Naive B cell (primary cell): ENCODE results near the gene LYST. TPM values are rescaled to one million over a fixed set of nuclear protein-coding genes. Genes with fewer than 3 reads are reported as not detected.
"Not testable (repeated sequence)": the region's sequence is repeated elsewhere in the genome, so short reads cannot be mapped to it uniquely, and the experiment has no call there.

Experiments
- ATAC-seq, 2 donors: fragments of 150-1000 bp; cut with Tn5 transposase; 2 replicates each; pipeline ENCODE4 v1.10.0; 2021; ENCODE audit warnings: low read depth in 2 of 2, mild to moderate bottlenecking in 2 of 2, moderate library complexity in 2 of 2
- DNase-seq: peaks from one replicate; pipeline ENCODE4 v3.0.0; 2022
- H3K27ac Mint-ChIP-seq, 6 donors: one replicate each; pipeline ENCODE4 v1.8.0; 2020 to 2022; ENCODE audit warnings: mild to moderate bottlenecking in 6 of 6, mixed read lengths in 6 of 6, moderate library complexity in 5 of 6, inconsistent platforms in 2 of 6
- H3K27me3 Mint-ChIP-seq, 3 donors: one replicate each; pipeline ENCODE4 v1.8.0; 2021 to 2022; ENCODE audit warnings: mixed read lengths in 3 of 3, mild to moderate bottlenecking in 1 of 3
- H3K36me3 Mint-ChIP-seq, 2 donors: one replicate each; pipeline ENCODE4 v1.8.0; 2020 to 2022; ENCODE audit warnings: mixed read lengths in 2 of 2, inconsistent platforms in 1 of 2, mild to moderate bottlenecking in 1 of 2
- H3K4me1 Mint-ChIP-seq, 3 donors: one replicate each; pipeline ENCODE4 v1.8.0; 2020 to 2022; ENCODE audit warnings: mixed read lengths in 3 of 3, inconsistent platforms in 1 of 3, mild to moderate bottlenecking in 1 of 3, moderate library complexity in 1 of 3
- H3K4me3 Mint-ChIP-seq, 8 donors: one replicate each; pipeline ENCODE4 v1.8.0; 2020 to 2022; ENCODE audit warnings: mild to moderate bottlenecking in 8 of 8, mixed read lengths in 8 of 8, moderate library complexity in 8 of 8, inconsistent platforms in 2 of 8
- H3K9me3 Mint-ChIP-seq, 7 donors: one replicate each; pipeline ENCODE4 v1.8.0; 2020 to 2022; ENCODE audit warnings: mixed read lengths in 7 of 7, mild to moderate bottlenecking in 5 of 7, inconsistent platforms in 2 of 7, moderate library complexity in 1 of 7
- polyA plus RNA-seq, 6 donors: library from polyadenylated mRNA; unstranded; fragments of 300-500 nt; fragmentation: Illumina TruSeq; gene quantifications; one replicate each; pipeline ENCODE4 v1.2.3, GENCODE V29; 2021; ENCODE audit warnings: low read depth in 6 of 6

LYST gene
- polyA plus RNA-seq, 6 donors from 2014 or later, result 50.1 to 71.6 (median 65.3) TPM

DNA sequence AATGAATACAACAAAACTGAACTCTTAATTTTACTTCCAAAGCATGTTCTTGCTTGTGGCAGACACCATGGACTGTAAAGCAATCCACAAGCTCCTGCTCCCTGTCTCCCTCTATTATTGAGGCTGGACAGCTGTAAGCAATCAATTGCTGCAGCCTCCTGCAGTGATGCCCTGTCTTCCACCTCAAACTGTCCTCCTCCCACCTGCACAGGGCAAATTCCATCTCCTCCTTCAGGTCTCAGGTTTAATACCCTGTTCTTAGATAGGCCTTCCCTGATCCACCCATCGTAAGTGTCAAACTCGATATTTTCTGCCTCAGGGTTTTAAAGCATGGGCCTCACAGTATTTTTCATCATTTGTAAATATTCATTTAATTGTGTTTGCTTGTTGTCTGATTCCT lies 81.8 kb downstream of the LYST start:
- no peaks in the 10 kb centered on the region for H3K27me3 Mint-ChIP-seq
- H3K4me3 Mint-ChIP-seq, result no peak overlapping the region
- H3K36me3 Mint-ChIP-seq, result peaks cover under 1 to 6% of the 10 kb centered on the region in 2 donors
- H3K4me1 Mint-ChIP-seq, result peaks cover 0 to 3% (median 1%) of the 10 kb centered on the region in 3 donors
- H3K27ac Mint-ChIP-seq, result peak overlapping the region in 1 of 6 donors; percentile 81
- DNase-seq (no peak), ATAC-seq (no peak)
- H3K9me3 Mint-ChIP-seq, result peaks cover 0 to 3% (median 0%) of the 10 kb centered on the region in 7 donors

DNA sequence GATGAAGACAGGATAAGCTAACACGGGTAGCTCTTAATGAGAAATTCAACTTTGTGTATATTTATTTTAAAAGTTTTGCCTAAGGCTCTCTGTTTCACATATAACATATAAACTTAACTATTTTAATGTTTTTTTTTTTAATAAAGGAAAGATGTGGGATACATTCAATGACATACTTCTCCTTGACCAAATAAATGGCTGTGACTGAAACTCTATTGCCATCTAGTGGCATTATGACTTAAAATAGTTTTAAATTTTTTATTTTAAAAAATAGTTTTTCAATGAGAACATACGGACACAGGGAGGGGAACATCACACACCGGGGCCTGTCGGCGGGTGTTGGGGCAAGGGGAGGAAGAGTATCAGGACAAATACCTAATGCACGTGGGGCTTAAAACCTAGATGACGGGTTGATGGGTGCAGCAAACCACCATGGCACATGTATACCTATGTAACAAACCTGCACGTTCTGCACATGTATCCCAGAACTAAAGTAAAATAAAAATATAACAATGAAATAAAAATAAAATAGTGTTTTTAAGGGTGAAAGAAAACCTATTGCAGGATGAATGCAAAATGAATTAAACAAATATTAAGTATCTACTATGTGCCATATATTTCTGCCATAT lies 83.4 kb downstream of the LYST start:
- Mint-ChIP-seq H3K9me3 (peaks cover 0 to 3% (median 0%) of the 10 kb centered on the region in 7 donors), H3K4me3 (no peak overlapping the region), H3K36me3 (peaks cover 5 to 8% of the 10 kb centered on the region in 2 donors), H3K27ac (no peak overlapping the region), H3K4me1 (peaks cover 0 to 1% (median 0%) of the 10 kb centered on the region in 3 donors), H3K27me3 (no peaks in the 10 kb centered on the region)
- ATAC-seq (no peak), DNase-seq (no peak)

DNA sequence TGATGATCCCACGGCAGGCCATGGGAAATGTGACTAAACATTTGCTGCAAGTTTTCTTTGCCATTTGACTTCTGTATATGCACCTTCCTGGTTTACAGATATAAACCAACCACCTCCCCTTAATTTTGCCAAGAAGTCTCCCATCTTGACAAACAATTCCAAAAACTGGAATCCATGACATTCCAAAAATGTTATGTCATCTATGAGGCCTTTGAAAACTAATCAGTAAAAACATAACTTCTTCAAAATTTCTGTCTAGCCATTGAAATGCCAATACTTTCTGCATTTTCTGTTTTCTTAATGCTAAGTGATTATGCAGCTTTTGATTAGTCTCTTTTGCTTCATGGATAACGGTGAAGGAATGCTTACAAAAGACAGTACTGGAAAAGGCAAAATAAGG lies 84.1 kb downstream of the LYST start:
- H3K36me3 Mint-ChIP-seq, result peaks cover 5 to 8% of the 10 kb centered on the region in 2 donors
- peaks cover 0 to 3% (median 0%) of the 10 kb centered on the region in 7 donors for H3K9me3 Mint-ChIP-seq
- peak overlapping the region in 1 of 6 donors; percentile 42 for H3K27ac Mint-ChIP-seq
- ATAC-seq (no peak), DNase-seq (no peak)
- no peaks in the 10 kb centered on the region for H3K27me3 Mint-ChIP-seq
- peaks cover 0 to 1% (median 0%) of the 10 kb centered on the region in 3 donors for H3K4me1 Mint-ChIP-seq
- no peak overlapping the region for H3K4me3 Mint-ChIP-seq

DNA sequence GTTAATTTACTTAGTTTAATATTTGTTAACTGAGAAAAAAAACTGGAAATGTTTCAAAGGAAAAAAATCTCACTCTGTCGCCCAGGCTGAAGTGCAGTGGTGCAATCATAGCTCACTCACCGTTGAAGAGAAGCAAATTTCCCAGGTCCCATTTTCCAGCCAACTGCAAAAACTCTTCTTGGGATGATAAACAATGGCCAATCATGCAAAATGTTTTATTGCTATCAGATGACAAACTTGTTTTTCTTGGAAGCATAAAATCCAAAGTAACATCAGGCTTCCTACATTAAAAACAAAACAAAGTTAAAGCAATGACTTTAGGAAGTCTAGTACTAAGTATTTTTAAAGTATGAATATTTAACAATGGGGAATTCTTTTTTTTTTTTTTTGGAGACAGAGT lies 84.9 kb downstream of the LYST start:
- Mint-ChIP-seq H3K9me3 (peaks cover 0 to 3% (median 0%) of the 10 kb centered on the region in 7 donors), H3K4me1 (peaks cover 0 to 1% (median 0%) of the 10 kb centered on the region in 3 donors), H3K36me3 (peaks cover 5 to 8% of the 10 kb centered on the region in 2 donors), H3K27ac (no peak overlapping the region), H3K27me3 (no peaks in the 10 kb centered on the region), H3K4me3 (no peak overlapping the region)
- DNase-seq, result no peak
- ATAC-seq, result no peak

DNA sequence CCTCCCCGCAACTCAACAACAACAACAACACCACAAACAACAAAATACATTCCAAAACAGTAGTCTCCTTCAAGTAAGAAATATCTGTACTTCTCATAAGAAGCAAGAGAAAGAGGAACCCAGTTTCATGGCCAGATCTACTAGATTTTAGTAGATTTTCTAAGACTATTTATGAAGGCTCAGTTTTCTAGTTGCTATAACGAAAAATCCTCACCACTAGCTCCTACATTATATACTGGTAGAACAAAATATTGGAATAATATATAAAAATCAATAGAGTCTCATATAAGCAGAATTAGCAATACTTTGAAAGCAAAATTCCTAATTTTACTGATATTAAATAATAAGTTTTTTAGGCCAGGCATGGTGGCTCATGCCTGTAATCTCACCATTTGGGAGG lies 86.9 kb downstream of the LYST start:
- no peak for DNase-seq
- Mint-ChIP-seq H3K27ac (no peak overlapping the region), H3K27me3 (no peaks in the 10 kb centered on the region), H3K9me3 (no peaks in the 10 kb centered on the region), H3K36me3 (peaks cover 21 to 22% of the 10 kb centered on the region in 2 donors), H3K4me3 (no peak overlapping the region), H3K4me1 (peaks cover 0 to 1% (median 0%) of the 10 kb centered on the region in 3 donors)
- no peak for ATAC-seq

DNA sequence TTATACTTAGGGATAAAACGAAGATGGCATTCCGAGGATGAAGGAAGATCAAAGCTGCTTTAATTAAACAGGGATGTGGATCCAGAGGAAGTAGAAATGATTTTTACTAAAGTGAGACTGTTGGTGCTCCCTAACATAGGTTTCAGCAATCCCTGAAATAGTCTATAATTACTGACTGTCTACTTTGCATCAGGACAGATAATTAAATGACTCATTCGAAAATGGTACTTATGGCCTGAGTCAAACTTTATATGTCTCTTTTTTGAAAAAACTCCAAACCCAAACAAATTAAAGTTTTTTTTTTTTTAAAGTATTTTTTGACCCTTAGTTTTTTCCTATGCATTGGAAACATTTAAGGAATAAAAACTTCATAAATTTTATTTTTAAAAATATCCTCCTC lies 90.3 kb downstream of the LYST start:
- H3K4me1 Mint-ChIP-seq, result no peaks in the 10 kb centered on the region
- H3K36me3 Mint-ChIP-seq, result peaks cover 29 to 30% of the 10 kb centered on the region in 2 donors
- no peak for ATAC-seq
- no peak for DNase-seq
- no peak overlapping the region for H3K4me3 Mint-ChIP-seq
- H3K27me3 Mint-ChIP-seq, result no peaks in the 10 kb centered on the region
- peak overlapping the region in 1 of 6 donors; percentile 58 for H3K27ac Mint-ChIP-seq
- H3K9me3 Mint-ChIP-seq, result no peaks in the 10 kb centered on the region

DNA sequence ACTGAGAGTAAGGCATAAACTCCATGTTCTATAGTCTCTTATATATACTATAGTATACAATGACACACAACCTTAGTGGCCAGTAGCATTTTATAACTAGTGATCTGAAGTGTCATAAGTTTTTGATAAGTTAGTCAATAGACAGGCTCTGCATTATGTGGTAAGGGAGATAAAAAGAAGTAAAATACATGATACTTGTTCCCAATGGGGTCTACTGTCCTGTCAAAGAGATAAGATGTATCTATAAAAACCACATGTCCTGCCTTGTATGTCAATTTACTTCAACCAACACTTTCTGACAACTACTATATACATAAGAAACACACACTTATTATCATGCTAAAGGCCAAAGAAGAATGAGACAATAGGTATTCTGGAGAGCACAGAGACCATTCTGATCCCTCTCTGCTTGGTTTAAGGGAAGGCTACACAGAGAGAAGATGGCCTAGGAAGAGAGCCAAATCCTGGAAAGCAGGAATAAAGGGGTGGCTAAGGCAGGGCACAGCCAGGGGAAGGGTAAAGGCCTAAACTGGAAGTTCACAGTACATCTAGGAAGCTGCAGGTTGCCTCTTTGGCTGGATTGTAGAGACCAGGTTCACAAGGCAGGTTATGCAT lies 91.4 kb downstream of the LYST start:
- Mint-ChIP-seq H3K9me3 (no peaks in the 10 kb centered on the region), H3K4me3 (no peak overlapping the region), H3K27me3 (no peaks in the 10 kb centered on the region), H3K36me3 (peaks cover 29 to 30% of the 10 kb centered on the region in 2 donors), H3K4me1 (no peaks in the 10 kb centered on the region), H3K27ac (no peak overlapping the region)
- no peak for DNase-seq
- no peak for ATAC-seq

DNA sequence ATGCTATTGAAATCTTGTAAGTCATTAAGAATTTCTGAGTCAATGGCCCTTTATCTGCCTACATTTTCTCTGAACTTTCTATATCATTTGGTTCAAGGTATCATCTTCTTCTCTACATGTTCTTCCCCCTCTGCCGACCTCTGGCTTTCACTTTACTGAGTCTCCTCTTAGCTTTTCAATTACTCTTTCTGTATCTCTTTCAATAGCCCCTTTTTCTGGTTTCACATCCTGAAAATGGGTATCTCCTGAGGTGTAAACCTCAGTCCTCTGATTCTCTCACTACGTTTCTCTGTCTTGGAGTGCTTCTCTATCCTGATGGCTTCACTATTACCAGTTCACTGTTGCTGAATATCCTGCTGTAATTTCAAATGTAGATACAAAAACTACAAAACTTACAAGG lies 98.9 kb downstream of the LYST start:
- DNase-seq (peak; percentile 61), ATAC-seq (peak; percentile 97 to 98)
- Mint-ChIP-seq H3K9me3 (no peaks in the 10 kb centered on the region), H3K27ac (peak overlapping the region in 4 of 6 donors; percentile 0 to 58 (median 10)), H3K27me3 (no peaks in the 10 kb centered on the region), H3K4me3 (peak overlapping the region in 1 of 8 donors; percentile 0), H3K36me3 (peaks cover 11 to 13% of the 10 kb centered on the region in 2 donors), H3K4me1 (peaks cover 12 to 19% (median 17%) of the 10 kb centered on the region in 3 donors)

DNA sequence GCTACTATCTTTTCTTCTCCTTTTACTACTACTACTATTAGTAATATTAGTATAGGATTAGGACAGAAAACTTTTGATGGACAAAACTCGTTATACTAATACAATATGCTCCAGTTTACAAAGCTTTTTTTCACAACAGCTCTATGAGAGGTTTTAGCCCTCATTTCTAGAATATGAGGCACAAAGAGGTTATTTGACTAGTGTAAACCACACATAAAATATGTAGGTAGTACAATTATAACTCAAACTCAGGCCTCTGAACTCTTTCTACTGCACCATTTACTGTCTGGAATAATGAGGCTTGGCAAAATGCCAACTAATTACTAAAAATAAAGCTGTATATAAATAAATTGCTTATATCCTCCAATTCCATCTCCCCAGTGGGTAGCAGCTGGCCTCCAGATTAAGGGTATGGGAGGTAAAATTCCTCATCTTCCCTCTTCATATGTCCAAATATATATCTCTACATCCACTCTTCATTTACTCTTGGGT lies 99.9 kb downstream of the LYST start:
- no peak overlapping the region for H3K4me3 Mint-ChIP-seq
- H3K27ac Mint-ChIP-seq, result no peak overlapping the region
- ATAC-seq (no peak), DNase-seq (no peak)
- H3K4me1 Mint-ChIP-seq, result peaks cover 12 to 19% (median 17%) of the 10 kb centered on the region in 3 donors
- no peaks in the 10 kb centered on the region for H3K27me3 Mint-ChIP-seq
- peaks cover 13 to 15% of the 10 kb centered on the region in 2 donors for H3K36me3 Mint-ChIP-seq
- no peaks in the 10 kb centered on the region for H3K9me3 Mint-ChIP-seq

DNA sequence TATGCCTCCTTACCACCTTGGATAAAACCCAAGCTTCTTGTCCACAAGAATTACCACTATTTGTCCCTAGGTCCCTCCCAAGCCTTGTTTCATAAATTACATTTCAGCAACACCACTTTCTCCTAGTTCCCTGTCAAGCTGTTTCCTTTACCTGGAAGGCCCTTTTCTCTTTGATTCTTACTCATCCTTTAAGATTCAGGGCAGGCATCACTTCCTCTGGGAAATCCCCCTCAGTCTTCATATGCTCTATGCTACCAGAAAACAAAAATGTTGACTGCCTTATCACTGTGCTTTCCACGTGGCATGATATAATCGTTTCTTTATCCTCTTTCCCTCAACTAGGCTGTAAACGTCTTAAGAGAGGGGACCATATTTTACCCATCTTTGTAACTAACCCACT lies 102.7 kb downstream of the LYST start:
- Mint-ChIP-seq H3K9me3 (no peaks in the 10 kb centered on the region), H3K27ac (no peak overlapping the region), H3K27me3 (no peaks in the 10 kb centered on the region), H3K4me1 (peaks cover 15 to 17% (median 16%) of the 10 kb centered on the region in 3 donors), H3K4me3 (no peak overlapping the region), H3K36me3 (peaks cover 19 to 27% of the 10 kb centered on the region in 2 donors)
- peak; percentile 40 to 52 for ATAC-seq
- DNase-seq, result no peak

DNA sequence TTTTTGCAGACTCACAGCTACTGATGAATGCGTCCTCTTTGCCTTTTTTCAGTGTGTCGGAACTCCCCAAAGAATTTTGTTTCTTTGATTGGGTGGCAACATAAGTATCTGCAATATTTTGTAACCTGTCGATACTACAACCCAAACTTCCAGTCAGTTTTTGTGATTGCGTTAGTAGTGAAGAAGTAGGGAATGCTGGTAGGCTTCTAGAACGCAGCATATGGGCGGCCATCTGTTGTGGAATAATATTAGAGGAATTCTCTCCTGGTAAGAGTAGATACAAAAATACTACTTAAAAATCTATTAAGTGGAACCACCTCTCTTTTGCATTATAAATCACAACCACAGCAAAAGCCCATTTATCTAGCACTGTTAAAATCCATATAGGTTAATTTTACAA lies 107.4 kb downstream of the LYST start:
- peak overlapping the region in 1 of 6 donors; percentile 56 for H3K27ac Mint-ChIP-seq
- H3K9me3 Mint-ChIP-seq, result no peaks in the 10 kb centered on the region
- DNase-seq (no peak), ATAC-seq (no peak)
- peaks cover 16 to 19% of the 10 kb centered on the region in 2 donors for H3K36me3 Mint-ChIP-seq
- H3K4me3 Mint-ChIP-seq, result no peak overlapping the region
- H3K4me1 Mint-ChIP-seq, result peaks cover 0 to 4% (median 0%) of the 10 kb centered on the region in 3 donors
- H3K27me3 Mint-ChIP-seq, result no peaks in the 10 kb centered on the region

DNA sequence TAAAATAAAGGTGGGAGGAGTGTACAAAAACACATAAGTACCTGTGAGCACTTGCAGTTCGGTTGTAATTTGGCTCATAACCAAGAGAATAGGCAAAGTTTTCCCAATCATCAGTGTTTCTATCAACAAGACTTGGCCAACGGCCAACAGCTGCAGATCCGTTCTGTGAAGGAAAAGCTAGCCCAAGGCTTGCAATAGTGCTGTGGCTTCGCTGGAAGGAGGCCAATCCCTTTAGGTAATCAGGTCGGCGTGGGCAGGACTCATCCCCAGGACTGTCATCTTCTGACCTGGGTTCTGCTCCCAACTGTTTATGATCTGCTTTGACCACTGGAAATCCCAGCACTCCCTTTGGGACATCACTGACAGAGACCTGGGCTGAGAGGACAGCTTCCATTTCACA lies 107.8 kb downstream of the LYST start:
- ATAC-seq (no peak), DNase-seq (no peak)
- H3K4me1 Mint-ChIP-seq, result peaks cover 0 to 4% (median 0%) of the 10 kb centered on the region in 3 donors
- H3K27me3 Mint-ChIP-seq, result no peaks in the 10 kb centered on the region
- no peak overlapping the region for H3K4me3 Mint-ChIP-seq
- H3K27ac Mint-ChIP-seq, result peak overlapping the region in 1 of 6 donors; percentile 38
- H3K9me3 Mint-ChIP-seq, result no peaks in the 10 kb centered on the region
- peaks cover 16 to 19% of the 10 kb centered on the region in 2 donors for H3K36me3 Mint-ChIP-seq

DNA sequence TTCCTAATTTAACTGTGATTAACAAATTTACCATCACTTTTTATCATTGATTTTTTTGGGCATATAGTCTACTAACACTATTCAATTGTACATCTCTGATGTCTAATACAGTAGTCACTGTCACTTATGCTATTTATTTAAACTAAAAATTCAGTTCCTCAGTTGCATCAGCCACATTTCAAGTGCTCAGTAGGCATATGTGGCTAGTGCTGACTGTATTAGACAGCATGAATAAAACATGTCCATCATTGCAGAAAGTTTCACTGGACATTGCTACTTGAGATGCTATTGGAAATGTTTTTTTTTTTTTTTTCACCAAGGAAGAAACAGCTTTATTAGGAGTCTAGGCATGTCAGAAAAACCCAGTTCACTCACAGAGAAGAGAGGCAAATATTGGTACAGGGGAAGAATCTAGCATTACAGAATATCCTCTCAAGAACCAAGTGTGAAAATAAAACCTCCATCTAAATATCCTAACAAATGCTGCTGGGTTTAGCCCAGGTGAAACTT lies 109.1 kb downstream of the LYST start:
- Mint-ChIP-seq H3K36me3 (peaks cover 16 to 19% of the 10 kb centered on the region in 2 donors), H3K4me1 (peaks cover 0 to 4% (median 0%) of the 10 kb centered on the region in 3 donors), H3K4me3 (no peak overlapping the region), H3K27me3 (no peaks in the 10 kb centered on the region), H3K27ac (no peak overlapping the region), H3K9me3 (no peaks in the 10 kb centered on the region)
- ATAC-seq (no peak), DNase-seq (no peak)

DNA sequence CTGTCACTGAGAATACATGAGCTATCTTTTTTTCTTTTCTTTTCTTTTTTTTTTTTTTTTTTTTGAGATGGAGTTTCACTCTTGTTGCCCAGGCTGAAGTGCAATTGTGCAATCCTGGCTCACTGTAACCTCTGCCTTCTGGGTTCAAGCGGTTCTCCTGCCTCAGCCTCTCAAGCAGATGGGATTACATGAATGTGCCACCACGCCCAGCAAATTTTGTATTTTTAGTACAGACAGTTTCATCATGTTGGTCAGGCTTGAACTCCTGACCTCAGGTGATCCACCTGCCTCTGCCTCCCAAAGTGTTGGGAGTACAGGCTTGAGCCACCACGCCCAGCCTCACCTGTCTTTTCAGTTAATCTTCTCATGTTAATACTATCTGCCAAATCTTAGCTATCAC lies 112.5 kb downstream of the LYST start:
- not testable (repeated sequence) for H3K27me3 Mint-ChIP-seq, DNase-seq, H3K9me3 Mint-ChIP-seq, H3K4me3 Mint-ChIP-seq, ATAC-seq, H3K4me1 Mint-ChIP-seq
- H3K36me3 Mint-ChIP-seq, result peaks cover 12 to 24% of the 10 kb centered on the region in 2 donors
- peak overlapping the region in 2 of 6 donors; percentile 54 to 81 for H3K27ac Mint-ChIP-seq
